A673 (cell line): ENCODE measurements around the gene SRPK3. TPM values are rescaled to one million over a fixed set of nuclear protein-coding genes. Genes with fewer than 3 reads are reported as not detected.

Experiments
- BruUV-seq: library from RNA; stranded (reverse); fragments of 400-500 nt; replicated peaks from 2 replicates; lab custom pipeline; 2021; lab: Mats Ljungman, UMichigan
- CTCF ChIA-PET: fragments of 300-600 bp; sonication (Branson Sonifier 250); formaldehyde crosslinking; loops from one replicate; lab custom pipeline; 2022; ENCODE audit warnings: antibody characterized with exemption; lab: Charles Lee
- POLR2A ChIA-PET: fragments of 300-600 bp; sonication (Branson Sonifier 250); formaldehyde crosslinking; loops from one replicate; lab custom pipeline; 2022; ENCODE audit warnings: antibody characterized with exemption; ENCODE audit not compliant: low non-redundant PET; lab: Charles Lee
- DNase-seq: peaks from one replicate; pipeline ENCODE4 v3.0.0-alpha.2; 2015; ENCODE audit warnings: low spot score
- H3K27ac ChIP-seq: fragments of 200-600 bp; sonication (generic); 2 replicates; pipeline ENCODE4 v1.5.1; 2016; ENCODE audit warnings: mixed run types, low read depth, mild to moderate bottlenecking, mixed read lengths, antibody characterized with exemption, low read length; ENCODE audit not compliant: poor library complexity, severe bottlenecking
- H3K27me3 ChIP-seq: fragments of 200-600 bp; sonication (generic); replicated peaks from 2 replicates; pipeline ENCODE4 v1.6.1; 2017; ENCODE audit warnings: mixed run types, low read depth, mild to moderate bottlenecking, mixed read lengths, antibody characterized with exemption, low read length; ENCODE audit not compliant: insufficient read depth, poor library complexity
- H3K36me3 ChIP-seq: fragments of 200-600 bp; sonication (generic); 2 replicates; pipeline ENCODE4 v1.6.1; 2016; ENCODE audit warnings: mixed run types, mild to moderate bottlenecking, mixed read lengths, antibody characterized with exemption, low read length; ENCODE audit not compliant: insufficient read depth, poor library complexity, severe bottlenecking
- H3K4me1 ChIP-seq: fragments of 200-600 bp; sonication (generic); 2 replicates; pipeline ENCODE4 v1.6.1; 2017; ENCODE audit warnings: mixed run types, mild to moderate bottlenecking, mixed read lengths, antibody characterized with exemption, low read length; ENCODE audit not compliant: insufficient read depth, poor library complexity, severe bottlenecking
- H3K4me3 ChIP-seq: fragments of 200-600 bp; sonication (generic); 2 replicates; pipeline ENCODE4 v1.5.1; 2016; ENCODE audit warnings: low read depth, mixed run types, mild to moderate bottlenecking, mixed read lengths, low read length; ENCODE audit not compliant: poor library complexity, severe bottlenecking
- H3K9me3 ChIP-seq: fragments of 200-600 bp; sonication (generic); 2 replicates; pipeline ENCODE4 v1.6.1; 2016; ENCODE audit warnings: mixed run types, low read depth, mild to moderate bottlenecking, mixed read lengths, antibody characterized with exemption, low read length; ENCODE audit not compliant: poor library complexity, severe bottlenecking
- EZH2 ChIP-seq: fragments of 200-600 bp; sonication (generic); IDR thresholded peaks from 2 replicates; pipeline ENCODE4 v1.6.1; 2017; ENCODE audit warnings: borderline replicate concordance, low read depth, mild to moderate bottlenecking, mixed read lengths, antibody characterized with exemption, low read length; ENCODE audit not compliant: poor library complexity, severe bottlenecking
- intact Hi-C: fragments of 100-400 bp; cut with micrococcal nuclease; formaldehyde crosslinking; loops from one replicate; pipeline ENCODE4 v1.10.0; 2022; ENCODE audit not compliant: unreplicated experiment
- total RNA-seq: library from RNA; stranded (reverse); gene quantifications from 2 replicates; pipeline ENCODE4 v1.2.3, GENCODE V29; 2021
- TF ChIP-seq, protein P1 (sequence below): fragments of 300-800, 200-600 bp; sonication (generic); conservative IDR thresholded peaks from 2 replicates; pipeline ENCODE4 v1.5.1; 2017; ENCODE audit warnings: low read depth, mild to moderate bottlenecking, antibody characterized with exemption, low read length, moderate library complexity, mixed read lengths

Gene SRPK3
- total RNA-seq, 1 experiment from 2014 or later, result not detected

DNA sequence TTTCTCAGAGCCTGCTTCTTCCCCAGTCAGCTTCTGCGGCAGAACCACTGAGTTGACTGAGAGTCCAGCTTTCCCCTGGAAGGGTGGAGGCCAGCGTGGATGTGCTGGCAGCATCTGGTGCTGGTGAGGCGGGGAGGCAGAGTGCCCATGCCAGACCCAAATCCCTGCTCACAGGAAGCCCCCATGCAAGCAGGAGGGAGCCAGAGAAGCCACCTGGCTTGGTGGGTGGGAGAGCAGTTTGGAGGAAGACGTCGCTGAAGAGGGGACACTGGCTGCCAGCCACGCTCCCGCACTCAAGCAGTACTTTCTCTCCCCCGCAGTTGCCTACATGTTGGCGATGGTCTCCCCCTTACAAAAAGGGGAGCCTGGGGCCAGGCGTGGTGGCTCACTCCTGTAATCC, 43.5 kb downstream of the SRPK3 start:
- Histone ChIP-seq H3K4me3 (no peak overlapping the region), H3K4me1 (no peaks in the 10 kb centered on the region), H3K36me3 (no peaks in the 10 kb centered on the region), H3K27ac (no peak overlapping the region), H3K9me3 (no peaks in the 10 kb centered on the region), H3K27me3 (peaks cover 2% of the 10 kb centered on the region)
- CTCF ChIA-PET, result no interaction called here
- no peak for DNase-seq
- intact Hi-C loops, result no loop called here
- TF ChIP-seq EZH2, result no peak
- TF ChIP-seq, protein P1, sequence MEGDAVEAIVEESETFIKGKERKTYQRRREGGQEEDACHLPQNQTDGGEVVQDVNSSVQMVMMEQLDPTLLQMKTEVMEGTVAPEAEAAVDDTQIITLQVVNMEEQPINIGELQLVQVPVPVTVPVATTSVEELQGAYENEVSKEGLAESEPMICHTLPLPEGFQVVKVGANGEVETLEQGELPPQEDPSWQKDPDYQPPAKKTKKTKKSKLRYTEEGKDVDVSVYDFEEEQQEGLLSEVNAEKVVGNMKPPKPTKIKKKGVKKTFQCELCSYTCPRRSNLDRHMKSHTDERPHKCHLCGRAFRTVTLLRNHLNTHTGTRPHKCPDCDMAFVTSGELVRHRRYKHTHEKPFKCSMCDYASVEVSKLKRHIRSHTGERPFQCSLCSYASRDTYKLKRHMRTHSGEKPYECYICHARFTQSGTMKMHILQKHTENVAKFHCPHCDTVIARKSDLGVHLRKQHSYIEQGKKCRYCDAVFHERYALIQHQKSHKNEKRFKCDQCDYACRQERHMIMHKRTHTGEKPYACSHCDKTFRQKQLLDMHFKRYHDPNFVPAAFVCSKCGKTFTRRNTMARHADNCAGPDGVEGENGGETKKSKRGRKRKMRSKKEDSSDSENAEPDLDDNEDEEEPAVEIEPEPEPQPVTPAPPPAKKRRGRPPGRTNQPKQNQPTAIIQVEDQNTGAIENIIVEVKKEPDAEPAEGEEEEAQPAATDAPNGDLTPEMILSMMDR, result no peak
- no TSS peak for BruUV-seq
- POLR2A ChIA-PET, result no interaction called here

DNA sequence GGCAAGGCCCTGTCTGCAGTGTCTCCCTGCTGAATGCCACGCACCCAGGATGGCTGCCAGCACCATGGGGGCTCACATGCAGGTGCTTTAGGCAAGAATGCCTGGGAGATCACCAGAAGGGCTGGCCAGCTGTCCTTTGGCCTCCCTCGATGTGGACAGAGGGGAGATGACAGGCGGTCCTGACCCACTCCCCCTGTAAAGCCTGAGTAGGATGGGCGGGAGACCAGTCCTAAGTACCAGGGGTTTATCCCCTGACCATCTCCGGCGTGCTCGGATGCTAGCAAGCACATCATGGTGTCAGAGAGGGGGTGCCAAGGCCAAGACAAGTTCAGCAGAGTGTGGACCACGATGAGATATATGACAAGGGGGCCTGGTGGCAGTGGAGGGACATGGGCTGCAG, 44.2 kb downstream of the SRPK3 start:
- POLR2A ChIA-PET, result no interaction called here
- H3K27ac ChIP-seq, result no peak overlapping the region
- BruUV-seq, result no TSS peak
- CTCF ChIA-PET, result no interaction called here
- intact Hi-C loops, result no loop called here
- no peaks in the 10 kb centered on the region for H3K9me3 ChIP-seq
- TF ChIP-seq EZH2, result no peak
- TF ChIP-seq, protein P1, result no peak
- H3K27me3 ChIP-seq, result peaks cover 9% of the 10 kb centered on the region
- H3K4me1 ChIP-seq, result peaks cover 3% of the 10 kb centered on the region
- H3K4me3 ChIP-seq, result no peak overlapping the region
- DNase-seq, result no peak
- H3K36me3 ChIP-seq, result no peaks in the 10 kb centered on the region

DNA sequence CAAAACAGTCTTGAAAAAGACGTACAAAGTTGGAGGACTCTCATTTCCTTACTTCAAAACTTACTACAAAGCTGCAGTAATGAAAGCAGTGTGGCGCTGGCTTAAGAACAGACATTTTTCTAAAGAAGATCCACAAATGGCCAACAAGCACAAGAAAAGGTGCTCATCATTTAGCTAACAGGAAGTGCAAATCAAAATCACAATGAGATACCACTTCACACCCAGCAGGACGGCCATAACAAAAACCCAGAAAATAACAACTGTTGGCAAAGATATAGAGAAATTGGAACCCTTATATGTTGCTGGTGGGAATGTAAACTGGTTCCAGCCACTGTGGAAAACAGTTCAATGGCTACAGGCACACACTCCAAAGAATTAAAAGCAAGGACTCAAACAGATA, 46.2 kb downstream of the SRPK3 start:
- H3K4me1 ChIP-seq, result peaks cover 4% of the 10 kb centered on the region
- TF ChIP-seq EZH2, result no peak
- TF ChIP-seq, protein P1, result no peak
- peaks cover 18% of the 10 kb centered on the region for H3K27me3 ChIP-seq
- H3K36me3 ChIP-seq, result no peaks in the 10 kb centered on the region
- no peaks in the 10 kb centered on the region for H3K9me3 ChIP-seq
- H3K27ac ChIP-seq, result no peak overlapping the region
- ChIA-PET POLR2A (no interaction called here), CTCF (no interaction called here)
- no TSS peak for BruUV-seq
- no peak overlapping the region for H3K4me3 ChIP-seq
- DNase-seq, result no peak
- intact Hi-C loops, result no loop called here
